NB4 (cell line): ENCODE results near the gene CLDN20.
"Not testable (repeated sequence)": the region's sequence is repeated elsewhere in the genome, so short reads cannot be mapped to it uniquely, and the experiment has no call there.

Experiments used
- DNase-seq: peaks from one replicate; pipeline ENCODE4 v3.0.0; 2010; ENCODE audit warnings: low read depth
- H3K4me3 ChIP-seq: one replicate; pipeline ENCODE4 v1.5.1; 2011; ENCODE audit warnings: mild to moderate bottlenecking, low read depth, low read length, moderate library complexity
- MYC ChIP-seq: IDR thresholded peaks from 2 replicates; pipeline ENCODE4 v1.6.1; 2011; ENCODE audit warnings: low read depth, low read length
- POLR2A ChIP-seq: IDR thresholded peaks from 2 replicates; pipeline ENCODE4 v1.6.1; 2011; ENCODE audit warnings: mild to moderate bottlenecking; ENCODE audit not compliant: insufficient read length; ENCODE audit errors: extremely low read depth
- TF ChIP-seq, protein P1 (sequence below): IDR thresholded peaks from one replicate; pipeline ENCODE4 v1.5.1; 2012; ENCODE audit warnings: low read depth, low read length
- TF ChIP-seq, protein P2 (sequence below): IDR thresholded peaks from 2 replicates; pipeline ENCODE4 v1.6.1; 2011; ENCODE audit warnings: low read depth, low read length

Gene CLDN20

DNA sequence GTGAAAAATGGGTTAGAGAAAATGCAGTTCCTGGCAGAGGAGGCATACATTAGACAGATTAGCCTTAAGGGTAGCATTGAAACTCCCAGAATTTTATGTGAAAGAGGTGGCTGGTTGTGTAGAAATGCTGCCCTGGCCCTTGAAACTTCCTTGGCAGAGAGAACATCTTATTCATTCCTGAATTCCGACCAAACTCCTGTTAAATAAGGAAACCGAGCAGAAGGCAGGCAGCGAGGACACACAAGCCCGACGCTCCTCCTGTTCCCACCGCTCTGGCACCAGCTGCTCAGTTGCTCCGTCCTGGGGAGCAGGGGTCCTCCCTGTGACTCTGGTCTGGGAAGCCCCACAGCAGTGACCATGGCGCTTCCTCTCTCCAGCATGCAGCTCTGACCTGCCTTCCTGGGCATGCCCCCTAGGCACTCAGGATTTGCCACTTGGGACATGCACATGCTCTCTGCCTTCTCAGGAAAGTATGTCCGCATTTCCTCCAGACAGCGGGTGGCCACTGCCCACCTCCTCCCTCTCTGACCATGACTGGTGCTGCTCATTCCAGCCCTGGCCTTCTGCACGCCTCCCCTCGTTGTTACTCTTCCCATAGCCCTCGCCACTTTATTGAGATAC, 35.2 kb upstream of the CLDN20 start:
- TF ChIP-seq, protein P1, sequence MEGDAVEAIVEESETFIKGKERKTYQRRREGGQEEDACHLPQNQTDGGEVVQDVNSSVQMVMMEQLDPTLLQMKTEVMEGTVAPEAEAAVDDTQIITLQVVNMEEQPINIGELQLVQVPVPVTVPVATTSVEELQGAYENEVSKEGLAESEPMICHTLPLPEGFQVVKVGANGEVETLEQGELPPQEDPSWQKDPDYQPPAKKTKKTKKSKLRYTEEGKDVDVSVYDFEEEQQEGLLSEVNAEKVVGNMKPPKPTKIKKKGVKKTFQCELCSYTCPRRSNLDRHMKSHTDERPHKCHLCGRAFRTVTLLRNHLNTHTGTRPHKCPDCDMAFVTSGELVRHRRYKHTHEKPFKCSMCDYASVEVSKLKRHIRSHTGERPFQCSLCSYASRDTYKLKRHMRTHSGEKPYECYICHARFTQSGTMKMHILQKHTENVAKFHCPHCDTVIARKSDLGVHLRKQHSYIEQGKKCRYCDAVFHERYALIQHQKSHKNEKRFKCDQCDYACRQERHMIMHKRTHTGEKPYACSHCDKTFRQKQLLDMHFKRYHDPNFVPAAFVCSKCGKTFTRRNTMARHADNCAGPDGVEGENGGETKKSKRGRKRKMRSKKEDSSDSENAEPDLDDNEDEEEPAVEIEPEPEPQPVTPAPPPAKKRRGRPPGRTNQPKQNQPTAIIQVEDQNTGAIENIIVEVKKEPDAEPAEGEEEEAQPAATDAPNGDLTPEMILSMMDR: no peak
- no peak for TF ChIP-seq POLR2A
- TF ChIP-seq, protein P2, sequence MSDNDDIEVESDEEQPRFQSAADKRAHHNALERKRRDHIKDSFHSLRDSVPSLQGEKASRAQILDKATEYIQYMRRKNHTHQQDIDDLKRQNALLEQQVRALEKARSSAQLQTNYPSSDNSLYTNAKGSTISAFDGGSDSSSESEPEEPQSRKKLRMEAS: no peak
- TF ChIP-seq MYC: no peak
- no peak overlapping the region for H3K4me3 ChIP-seq
- no peak for DNase-seq

DNA sequence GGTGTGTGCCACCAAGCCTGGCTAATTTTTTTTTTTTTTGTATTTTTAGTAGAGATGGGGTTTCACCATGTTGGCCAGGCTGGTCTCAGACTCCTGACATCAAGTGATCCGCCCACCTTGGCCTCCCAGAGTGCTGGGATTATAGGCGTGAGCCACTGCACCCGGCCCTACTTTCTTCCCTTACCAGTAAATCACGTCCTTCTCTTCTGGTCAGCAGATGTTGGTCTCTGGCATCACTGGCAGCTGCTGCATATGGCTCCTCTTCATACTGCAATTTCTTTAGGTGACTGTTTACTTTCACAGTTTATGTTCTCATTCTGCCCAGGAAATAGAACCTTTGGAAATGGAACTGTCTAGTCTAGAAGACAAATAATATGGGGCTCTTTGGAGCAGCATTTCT, 32.8 kb upstream of the CLDN20 start:
- not testable (repeated sequence) for DNase-seq, H3K4me3 ChIP-seq

DNA sequence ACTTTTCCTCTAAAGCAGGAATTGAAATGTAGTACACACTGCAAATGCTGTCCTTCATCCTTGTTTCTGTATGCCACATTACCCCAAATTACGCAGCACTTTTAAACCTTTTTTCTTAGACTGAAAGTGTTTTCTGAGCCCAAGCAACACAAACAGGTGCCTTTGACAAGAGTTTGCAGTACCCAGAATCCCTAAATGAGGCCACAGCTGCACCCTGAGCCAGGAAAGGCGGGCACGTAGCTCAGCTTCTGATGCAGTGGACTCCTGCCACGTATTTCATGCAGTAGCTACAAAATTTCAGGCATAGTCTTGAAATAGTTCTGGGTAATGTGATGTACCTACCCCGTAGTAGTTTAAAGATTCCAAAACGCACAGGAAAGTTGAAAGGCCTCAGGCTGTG, 31.0 kb upstream of the CLDN20 start:
- TF ChIP-seq MYC (no peak), POLR2A (no peak)
- TF ChIP-seq, protein P2: no peak
- TF ChIP-seq, protein P1: no peak
- DNase-seq: no peak
- H3K4me3 ChIP-seq: no peak overlapping the region

DNA sequence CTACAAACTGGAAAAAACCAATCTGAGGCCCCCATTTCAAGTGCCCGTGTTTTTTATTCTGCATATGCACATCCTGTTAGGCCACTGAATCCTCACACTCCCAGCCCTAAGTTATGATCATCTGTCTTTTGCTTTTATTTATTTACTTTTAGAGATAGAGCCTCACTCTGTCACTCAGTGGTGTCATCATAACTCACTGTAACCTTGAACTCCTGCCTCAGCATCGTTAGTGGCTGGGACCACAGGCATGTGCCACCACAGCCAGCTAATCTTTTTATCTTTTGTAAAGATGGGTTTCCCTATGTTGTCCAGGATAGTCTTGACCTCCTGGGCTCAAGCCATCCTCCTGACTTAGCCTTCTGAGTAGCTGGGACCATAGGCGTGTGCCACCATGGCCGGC, 29.6 kb upstream of the CLDN20 start:
- DNase-seq: no peak
- TF ChIP-seq, protein P1: no peak
- no peak for TF ChIP-seq MYC
- TF ChIP-seq, protein P2: no peak
- TF ChIP-seq POLR2A: no peak
- H3K4me3 ChIP-seq: no peak overlapping the region

DNA sequence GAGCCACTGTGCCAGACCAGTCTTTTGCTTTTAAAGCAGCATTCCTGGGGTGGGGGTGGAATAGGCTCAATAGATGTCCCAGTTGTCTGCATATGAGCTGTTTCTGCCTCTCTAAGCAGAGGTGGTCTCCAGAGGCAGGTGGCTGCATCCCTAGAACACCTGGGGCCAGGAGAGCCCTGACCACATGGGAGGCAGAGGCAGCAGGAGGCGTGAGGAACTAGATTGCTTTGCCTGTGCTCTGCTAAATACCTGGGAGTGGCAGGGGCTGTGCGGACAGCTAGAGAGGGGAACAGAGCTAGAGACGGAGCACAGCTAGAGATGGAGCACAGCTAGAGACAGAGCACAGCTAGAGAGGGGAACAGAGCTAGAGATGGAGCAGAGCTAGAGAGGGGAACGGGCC, 29.1 kb upstream of the CLDN20 start:
- DNase-seq: no peak
- no peak for TF ChIP-seq MYC
- no peak for TF ChIP-seq POLR2A
- TF ChIP-seq, protein P1: no peak
- TF ChIP-seq, protein P2: no peak
- H3K4me3 ChIP-seq: no peak overlapping the region

DNA sequence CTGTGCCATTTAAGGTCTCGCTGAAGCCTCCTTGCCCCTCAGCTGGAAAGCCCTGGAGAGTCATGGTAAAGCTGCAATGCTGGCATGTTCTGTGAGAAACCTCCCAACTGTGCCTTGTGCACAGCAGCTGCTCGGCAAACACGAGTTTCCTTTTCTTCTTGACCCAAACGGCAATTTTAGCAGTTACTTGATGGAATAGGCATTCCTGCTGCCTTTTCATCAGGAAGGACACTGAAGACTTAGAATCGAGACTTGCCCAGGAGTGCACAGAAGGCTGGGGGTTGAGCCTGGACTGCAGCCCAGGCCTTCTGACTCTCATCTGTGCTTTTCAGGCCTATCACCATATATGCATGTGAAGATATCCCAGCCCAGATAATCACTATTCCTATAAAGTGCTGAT, 28.7 kb upstream of the CLDN20 start:
- TF ChIP-seq, protein P1: no peak
- TF ChIP-seq POLR2A (no peak), MYC (no peak)
- TF ChIP-seq, protein P2: no peak
- DNase-seq: no peak
- no peak overlapping the region for H3K4me3 ChIP-seq
